SH-SY5Y (cell line): Measurements from ENCODE around the gene KLHL9.

Source experiments
- GATA2 ChIP-seq: IDR thresholded peaks from 2 replicates; pipeline ENCODE4 v1.6.1; 2011; ENCODE audit warnings: mild to moderate bottlenecking, low read depth, low read length
- GATA3 ChIP-seq: IDR thresholded peaks from 2 replicates; pipeline ENCODE4 v1.6.1; 2011; ENCODE audit warnings: low read depth, mild to moderate bottlenecking, low read length, moderate library complexity

DNA sequence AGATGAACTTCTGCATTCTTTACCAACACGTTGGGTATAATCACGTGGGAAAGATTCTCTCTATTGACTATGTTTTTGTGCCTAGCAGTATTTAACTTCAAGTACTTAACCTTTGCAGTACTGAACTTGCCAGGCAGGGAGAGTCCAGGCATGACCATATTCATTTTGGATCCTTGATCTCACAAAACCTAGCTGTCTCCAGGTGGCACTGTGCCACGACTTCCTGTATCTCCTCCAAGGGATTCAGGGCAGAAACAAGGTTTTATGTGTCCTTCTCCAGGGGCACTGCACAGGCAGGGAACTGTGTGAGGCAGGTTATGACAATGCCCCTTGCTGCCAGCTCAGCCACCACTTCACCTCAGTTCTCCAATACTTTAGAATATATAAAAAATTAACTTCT, 18.3 kb downstream of the KLHL9 start:
- no peak for TF ChIP-seq GATA2
- no peak for TF ChIP-seq GATA3
